PFSK-1 (cell line): ENCODE results near the gene DCDC2B.

Source experiments
- FOXP2 ChIP-seq: optimal IDR thresholded peaks from 2 replicates; pipeline ENCODE3; 2011; ENCODE audit warnings: borderline replicate concordance, control low read depth, inconsistent platforms; ENCODE audit not compliant: insufficient read depth; ENCODE audit errors: extremely low read length, extremely low read depth
- POLR2AphosphoS5 ChIP-seq: IDR thresholded peaks from 2 replicates; pipeline ENCODE4 v1.6.1; 2012; ENCODE audit warnings: low read depth, mild to moderate bottlenecking, control low read depth, low read length, moderate library complexity
- REST ChIP-seq, 2 experiments: IDR thresholded peaks; 2 replicates each; pipeline versions ENCODE4 v1.6.1 to v1.8.0; 2011 to 2012; ENCODE audit warnings: low read depth in 2 of 2, low read length in 2 of 2, control low read depth in 1 of 2, inconsistent platforms in 1 of 2, mild to moderate bottlenecking in 1 of 2, moderate library complexity in 1 of 2; ENCODE audit not compliant: insufficient read depth in 1 of 2
- SIN3A ChIP-seq: IDR thresholded peaks from 2 replicates; pipeline ENCODE4 v1.6.1; 2012; ENCODE audit warnings: mild to moderate bottlenecking, low read length, moderate library complexity, borderline replicate concordance; ENCODE audit not compliant: insufficient read depth
- TAF1 ChIP-seq: IDR thresholded peaks from 2 replicates; pipeline ENCODE4 v1.6.1; 2012; ENCODE audit warnings: low read length, control low read depth, borderline replicate concordance; ENCODE audit not compliant: insufficient read depth

The DCDC2B gene

GRCh38 chr1:32242341-32242851 is 33.5 kb downstream of the DCDC2B start:
- TF ChIP-seq SIN3A (no peak), REST (IDR thresholded peaks at IDR 0.05; ENCODE audit: insufficient read depth in 1 of 2, low read depth in 2 of 2, low read length in 2 of 2) (no peak), POLR2AphosphoS5 (no peak), TAF1 (no peak), FOXP2 (no peak)

- no peak for TF ChIP-seq POLR2AphosphoS5
- TF ChIP-seq SIN3A, result no peak
- no peak for TF ChIP-seq REST (IDR thresholded peaks at IDR 0.05; ENCODE audit: insufficient read depth in 1 of 2, low read depth in 2 of 2, low read length in 2 of 2)
- TF ChIP-seq FOXP2, result no peak
- no peak for TF ChIP-seq TAF1
These were observed 38.0 kb downstream of the DCDC2B start, which contains the start of gene FAM167B for GRCh38 chr1:32246888-32247273. TSS of gene FAM167B (plus strand) at chr1:32247222. CDS start at chr1:32247422, 200 bp downstream.

- TF ChIP-seq REST (IDR thresholded peaks at IDR 0.05; ENCODE audit: insufficient read depth in 1 of 2, low read depth in 2 of 2, low read length in 2 of 2) (no peak), TAF1 (no peak), FOXP2 (no peak), SIN3A (no peak), POLR2AphosphoS5 (no peak)
These were observed 38.6 kb downstream of the DCDC2B start for GRCh38 chr1:32247452-32247851.

GRCh38 chr1:32247983-32248889 is 39.3 kb downstream of the DCDC2B start:
- TF ChIP-seq FOXP2 (peak; percentile 82), SIN3A (0 out of 2 replicates have a peak, but pooled peaks have one; percentile 27), POLR2AphosphoS5 (no peak), TAF1 (no peak)

GRCh38 chr1:32249831-32250525 is 41.1 kb downstream of the DCDC2B start:
- TF ChIP-seq POLR2AphosphoS5 (no peak), FOXP2 (no peak), REST (IDR thresholded peaks at IDR 0.05; ENCODE audit: insufficient read depth in 1 of 2, low read depth in 2 of 2, low read length in 2 of 2) (no peak), TAF1 (no peak), SIN3A (no peak)
